GM23338 (cell line): ENCODE data around the gene TSPOAP1. TPM values are rescaled to one million over a fixed set of nuclear protein-coding genes. Genes with fewer than 3 reads are reported as not detected.

Experiments used
- ATAC-seq: fragments of 200-7000 bp; cut with Tn5 transposase; 3 replicates; pipeline ENCODE4 v1.9.1; 2020
- DNase-seq: peaks from one replicate; pipeline ENCODE4 v3.0.0-alpha.2; 2015; ENCODE audit warnings: low spot score
- H2AFZ ChIP-seq: fragments of 200-600 bp; sonication (generic); 2 replicates; pipeline ENCODE4 v1.8.0; 2016; ENCODE audit warnings: antibody characterized with exemption, mild to moderate bottlenecking, moderate library complexity
- H3F3A ChIP-seq: fragments of 200-600 bp; sonication (generic); replicated peaks from 2 replicates; pipeline ENCODE4 v1.8.0; 2017; ENCODE audit warnings: antibody characterized with exemption, mixed run types, low read depth
- H3K27ac ChIP-seq: fragments of 200-600 bp; sonication (generic); 2 replicates; pipeline ENCODE4 v1.6.1; 2016; ENCODE audit warnings: low read depth
- H3K27me3 ChIP-seq: fragments of 200-600 bp; sonication (generic); 2 replicates; pipeline ENCODE4 v1.8.0; 2016; ENCODE audit warnings: mild to moderate bottlenecking, mixed run types, moderate library complexity; ENCODE audit not compliant: insufficient read depth
- H3K36me3 ChIP-seq: fragments of 200-600 bp; sonication (generic); 2 replicates; pipeline ENCODE4 v1.8.0; 2016; ENCODE audit warnings: mild to moderate bottlenecking; ENCODE audit not compliant: insufficient read depth
- H3K4me1 ChIP-seq: fragments of 200-600 bp; sonication (generic); 2 replicates; pipeline ENCODE4 v1.8.0; 2016; ENCODE audit warnings: mild to moderate bottlenecking, moderate library complexity; ENCODE audit not compliant: insufficient read depth
- H3K4me2 ChIP-seq: fragments of 200-600 bp; sonication (generic); 2 replicates; pipeline ENCODE4 v1.7.1; 2017; ENCODE audit warnings: mixed run types
- H3K4me3 ChIP-seq: fragments of 200-600 bp; sonication (generic); 2 replicates; pipeline ENCODE4 v1.6.1; 2016; ENCODE audit warnings: mixed run types
- H3K79me2 ChIP-seq: fragments of 200-600 bp; sonication (generic); replicated peaks from 2 replicates; pipeline ENCODE4 v1.8.0; 2017; ENCODE audit warnings: mild to moderate bottlenecking; ENCODE audit not compliant: insufficient read depth
- H3K9me2 ChIP-seq: fragments of 200-600 bp; sonication (generic); 2 replicates; pipeline ENCODE4 v1.8.0; 2017; ENCODE audit not compliant: insufficient read depth
- H4K20me1 ChIP-seq: fragments of 200-600 bp; sonication (generic); replicated peaks from 2 replicates; pipeline ENCODE4 v1.8.0; 2017; ENCODE audit warnings: mild to moderate bottlenecking; ENCODE audit not compliant: insufficient read depth
- H3K27ac Mint-ChIP-seq: 2 replicates; pipeline ENCODE4 v1.8.0; 2020; ENCODE audit warnings: inconsistent platforms, mild to moderate bottlenecking, moderate library complexity, mixed read lengths
- H3K27me3 Mint-ChIP-seq: 3 replicates; pipeline ENCODE4 v1.8.0; 2022; ENCODE audit warnings: low read depth, mild to moderate bottlenecking, moderate library complexity, mixed read lengths, inconsistent platforms; ENCODE audit not compliant: insufficient read depth, poor library complexity
- H3K36me3 Mint-ChIP-seq: 3 replicates; pipeline ENCODE4 v1.8.0; 2021; ENCODE audit warnings: low read depth, mild to moderate bottlenecking, inconsistent platforms, moderate library complexity, mixed read lengths
- H3K4me1 Mint-ChIP-seq: 3 replicates; pipeline ENCODE4 v1.8.0; 2020; ENCODE audit warnings: mild to moderate bottlenecking, inconsistent platforms, mixed read lengths
- H3K4me3 Mint-ChIP-seq: 3 replicates; pipeline ENCODE4 v1.8.0; 2021; ENCODE audit warnings: moderate library complexity, mild to moderate bottlenecking, inconsistent platforms, mixed read lengths
- H3K9me3 Mint-ChIP-seq: 3 replicates; pipeline ENCODE4 v1.8.0; 2020; ENCODE audit warnings: moderate library complexity, mild to moderate bottlenecking, inconsistent platforms, mixed read lengths
- CREB1 ChIP-seq: fragments of 250-450 bp; sonication (Bioruptor Pico); IDR thresholded peaks from 2 replicates; pipeline ENCODE4 v1.5.0; 2020; ENCODE audit warnings: low read depth, mild to moderate bottlenecking, moderate library complexity
- CTCF ChIP-seq, 2 experiments: fragments of 200-600 bp in 1 of 2; sonication (generic) in 1 of 2; conservative IDR thresholded peaks; 2 replicates each; pipeline versions ENCODE4 v1.5.1 to v1.6.1; 2016 to 2017; ENCODE audit warnings: antibody characterized with exemption in 2 of 2, low read depth in 2 of 2, mild to moderate bottlenecking in 2 of 2, moderate library complexity in 1 of 2
- ETS1 ChIP-seq: IDR thresholded peaks from 2 replicates; pipeline ENCODE4 v1.6.1; 2016; ENCODE audit warnings: antibody characterized with exemption
- EZH2phosphoT487 ChIP-seq: fragments of 200-600 bp; sonication (generic); IDR thresholded peaks from one replicate; pipeline ENCODE4 v1.8.1; 2018; ENCODE audit warnings: antibody characterized with exemption; ENCODE audit not compliant: unreplicated experiment
- JUNB ChIP-seq: IDR thresholded peaks from one replicate; pipeline ENCODE4 v1.6.1; 2016; ENCODE audit warnings: antibody characterized with exemption; ENCODE audit not compliant: unreplicated experiment
- POLR2AphosphoS5 ChIP-seq: IDR thresholded peaks from 2 replicates; pipeline ENCODE4 v1.6.1; 2016; ENCODE audit warnings: antibody characterized with exemption, low read depth
- REST ChIP-seq: IDR thresholded peaks from one replicate; pipeline ENCODE4 v1.6.1; 2018; ENCODE audit warnings: antibody characterized with exemption; ENCODE audit not compliant: unreplicated experiment
- ZNF114 ChIP-seq: fragments of 250-450 bp; sonication (Bioruptor Pico); IDR thresholded peaks from 2 replicates; pipeline ENCODE4 v1.5.0; 2020; ENCODE audit warnings: mild to moderate bottlenecking, moderate library complexity
- ZNF331 ChIP-seq: fragments of 250-450 bp; sonication (Bioruptor Pico); IDR thresholded peaks from 2 replicates; pipeline ENCODE4 v1.5.0; 2020; ENCODE audit warnings: low read depth, mild to moderate bottlenecking, moderate library complexity
- long read RNA-seq: library from polyadenylated mRNA; unstranded; transcript quantifications from one replicate; pipeline ENCODE4 v2.0.0, GENCODE V29; 2020; ENCODE audit not compliant: unreplicated experiment
- polyA plus RNA-seq: library from polyadenylated mRNA; unstranded; fragments of >200 nt; fragmentation: Nextera tagmentation; extraction: Ambion mirVana; gene quantifications from 2 replicates; pipeline ENCODE4 v1.2.1, GENCODE V29; 2016
- total RNA-seq: library from RNA; depleted of rRNA; stranded (reverse); fragments of >200 nt; shearing (Covaris generic); gene quantifications from 2 replicates; pipeline ENCODE4 v1.2.3, GENCODE V29; 2014; rRNA removed

TSPOAP1 gene
- total RNA-seq (11.8 and 12.9 TPM in 2 replicates), polyA plus RNA-seq (6.3 and 7.3 TPM in 2 replicates)
- long read RNA-seq = 0 reads

- peak within 1 kb of the TSS; percentile 74 for H3K4me2 ChIP-seq
- no peaks in the 10 kb centered on the region for H4K20me1 ChIP-seq
- no peak for TF ChIP-seq JUNB
- TF ChIP-seq CREB1 (CRISPR knock-in tag) = 0 out of 2 replicates have a peak, but pooled peaks have one; percentile 11
- DNase-seq = peak; percentile 86
- peaks cover 63% of the 10 kb centered on the region for H3K4me1 Mint-ChIP-seq
- H2AFZ ChIP-seq = peak within 1 kb of the TSS; percentile 19; the same call in 1 of the 2 replicates
- H3K27ac Mint-ChIP-seq = peak within 1 kb of the TSS; percentile 42
- H3K9me3 Mint-ChIP-seq = no peaks in the 10 kb centered on the region; the same call in 2 of the 3 replicates
- peaks cover 47% of the 10 kb centered on the region for H3K4me1 ChIP-seq
- no peak within 1 kb of the TSS; the same call in 1 of the 2 replicates for H3K27ac ChIP-seq
- H3K27me3 ChIP-seq = peaks cover 20% of the 10 kb centered on the region
- no peaks in the 10 kb centered on the region for H3K79me2 ChIP-seq
- H3K36me3 Mint-ChIP-seq = no peaks in the 10 kb centered on the region
- 0 out of 2 replicates have a peak, but pooled peaks cover 8% of the 10 kb centered on the region for H3K9me2 ChIP-seq
- peak within 1 kb of the TSS; percentile 57 for H3K4me3 Mint-ChIP-seq
- peaks cover 3% of the 10 kb centered on the region; the same call in 1 of the 2 replicates for H3F3A ChIP-seq
- peaks cover 37% of the 10 kb centered on the region for H3K27me3 Mint-ChIP-seq
- peak; percentile 25 for ATAC-seq
- H3K36me3 ChIP-seq = no peaks in the 10 kb centered on the region
- peak within 1 kb of the TSS; percentile 40 for H3K4me3 ChIP-seq
These were observed at the start of gene TSPOAP1 for GRCh38 chr17:58328195-58329034. Gene TSPOAP1 (minus strand): TSS chr17:58328795. CDS start chr17:58327920, 875 bp downstream.

GRCh38 chr17:58377661-58378060 lies 49.1 kb upstream of the TSPOAP1 start:
- Histone ChIP-seq H2AFZ (no peak overlapping the region), H3F3A (no peaks in the 10 kb centered on the region), H3K4me2 (no peak overlapping the region), H3K4me1 (peaks cover 21% of the 10 kb centered on the region), H3K79me2 (no peaks in the 10 kb centered on the region), H3K27me3 (no peaks in the 10 kb centered on the region), H3K9me2 (no peaks in the 10 kb centered on the region), H3K4me3 (no peak overlapping the region), H4K20me1 (no peaks in the 10 kb centered on the region), H3K27ac (no peak overlapping the region), H3K36me3 (no peaks in the 10 kb centered on the region)
- no peaks in the 10 kb centered on the region for H3K9me3 Mint-ChIP-seq
- no peak for DNase-seq
- peaks cover 2% of the 10 kb centered on the region for H3K27me3 Mint-ChIP-seq
- no peak overlapping the region for H3K27ac Mint-ChIP-seq
- no peaks in the 10 kb centered on the region for H3K36me3 Mint-ChIP-seq
- ATAC-seq = no peak
- no peak overlapping the region for H3K4me3 Mint-ChIP-seq
- peaks cover 35% of the 10 kb centered on the region for H3K4me1 Mint-ChIP-seq
- no peak for TF ChIP-seq ZNF114 (CRISPR knock-in tag)
- no peak for TF ChIP-seq POLR2AphosphoS5
- no peak for TF ChIP-seq EZH2phosphoT487
- TF ChIP-seq ZNF331 (CRISPR knock-in tag) = no peak
- TF ChIP-seq CREB1 (CRISPR knock-in tag) = no peak
- no peak for TF ChIP-seq ETS1
- no peak for TF ChIP-seq CTCF (conservative IDR thresholded peaks at IDR 0.05; ENCODE audit: low read depth in 2 of 2)
- TF ChIP-seq REST = no peak
